ENCODE results near the gene BCAN. TPM values are rescaled to one million over a fixed set of nuclear protein-coding genes. Genes with fewer than 3 reads are reported as not detected.
A peak's percentile ranks its signal among the peaks of the same experiment; 100 is the strongest.

Gene BCAN
- total and polyA plus RNA-seq, 2 of the 4 experiments (the other 2 are of a cell fraction), result 0.07 TPM; not detected in 1

- Histone ChIP-seq H2BK15ac (ENCODE audit: low read depth, low read length) (no peak overlapping the region), H3K9ac (ENCODE audit: low read depth, low read length) (no peak overlapping the region), H4K8ac (ENCODE audit: low read depth in 2 of 2, low read length in 2 of 2) (no peak overlapping the region), H2BK20ac (ENCODE audit: low read depth, low read length) (no peak overlapping the region), H3K4me3 (ENCODE audit: insufficient read depth, low read depth, low read length) (no peak overlapping the region), H3K4me1 (ENCODE audit: control insufficient read depth, insufficient read depth, low read length) (no peaks in the 10 kb centered on the region), H2AK9ac (replicated peaks; ENCODE audit: low read depth, low read length, poor library complexity) (peak overlapping the region; percentile 42), H3K4ac (ENCODE audit: low read depth, low read length) (no peak overlapping the region), H4K20me1 (ENCODE audit: insufficient read depth, low read length) (peaks cover 7% of the 10 kb centered on the region; the same call in 1 of the 2 replicates), H4K5ac (ENCODE audit: low read depth, low read length) (no peak overlapping the region), H2BK5ac (ENCODE audit: low read depth, low read length, poor library complexity, severe bottlenecking) (no peak overlapping the region), H3K27ac (ENCODE audit: insufficient read depth, low read length) (no peak overlapping the region), H2AFZ (replicated peaks; ENCODE audit: low read length, poor library complexity) (no peak overlapping the region), H3K56ac (ENCODE audit: extremely low read depth, insufficient read depth, low read length) (no peak overlapping the region), H3K27me3 (ENCODE audit: control insufficient read depth, insufficient read depth, low read length) (peaks cover 84% of the 10 kb centered on the region), H3K18ac (ENCODE audit: low read depth, low read length) (no peak overlapping the region), H3K79me1 (ENCODE audit: low read depth in 1 of 2, low read length in 2 of 2) (no peaks in the 10 kb centered on the region), H3K36me3 (ENCODE audit: control insufficient read depth, insufficient read depth, low read length) (no peaks in the 10 kb centered on the region), H3K9me1 (ENCODE audit: insufficient read depth, low read length) (no peaks in the 10 kb centered on the region), H4K91ac (ENCODE audit: insufficient read depth, low read depth, low read length) (no peak overlapping the region), H3K4me2 (ENCODE audit: low read depth, low read length) (no peak overlapping the region), H2AK5ac (ENCODE audit: low read depth, low read length) (no peak overlapping the region), H3K14ac (replicated peaks; ENCODE audit: low read depth, low read length) (no peak overlapping the region), H3K23ac (ENCODE audit: low read depth, low read length) (no peak overlapping the region), H3K9me3 (ENCODE audit: control insufficient read depth, insufficient read depth, low read length) (0 out of 2 replicates have a peak, but pooled peaks cover 1% of the 10 kb centered on the region), H2BK120ac (ENCODE audit: low read depth, low read length) (no peak overlapping the region)
- ChIA-PET CTCF (no interaction called here), POLR2A (ENCODE audit: unreplicated experiment) (no interaction called here)
- intact Hi-C loops (cut with micrococcal nuclease), result no loop called here
- WGBS, 2 experiments (ENCODE audit: extremely low coverage in 2 of 2, insufficient read length in 1 of 2), result 60% methylated on average over 1 of the region's 10 CpGs; no CpG with 5 or more reads in 1 of the 2 experiments
- in situ Hi-C loops (cut with MboI; ENCODE audit: low sequenced_read_pairs), result no loop called here
- TF ChIP-seq USF2 (IDR thresholded peaks at IDR 0.05; ENCODE audit: low read depth, low read length) (no peak), BHLHE40 (IDR thresholded peaks at IDR 0.05; ENCODE audit: low read depth, low read length) (no peak)
- dilution Hi-C loops (cut with HindIII; ENCODE audit: low sequenced_read_pairs, unreplicated experiment), result no loop called here
- ATAC-seq (ENCODE audit: low read depth) (no peak), DNase-seq (no peak)
- no TSS peak for BruUV-seq (replicated peaks)
Measured at GRCh38 chr1:156648496-156648895, 6.6 kb downstream of the BCAN start.

Data from IMR-90 (cell line).